Neural progenitor cell (in vitro differentiated cells): ENCODE measurements around the gene PXDC1. TPM values are rescaled to one million over a fixed set of nuclear protein-coding genes. Genes with fewer than 3 reads are reported as not detected.

Experiments used
- DNase-seq: peaks from one replicate; pipeline ENCODE4 v3.0.0-alpha.2; 2016; ENCODE audit warnings: low spot score
- H2AFZ ChIP-seq: fragments of 200-600 bp; sonication (generic); replicated peaks from 2 replicates; pipeline ENCODE4 v1.6.1; 2016; ENCODE audit warnings: antibody characterized with exemption
- H3F3A ChIP-seq: fragments of 200-600 bp; sonication (generic); 2 replicates; pipeline ENCODE4 v1.6.1; 2016; ENCODE audit warnings: antibody characterized with exemption, low read depth
- H3K27ac ChIP-seq: fragments of 200-600 bp; sonication (generic); 2 replicates; pipeline ENCODE4 v1.5.1; 2016; ENCODE audit warnings: mild to moderate bottlenecking
- H3K27me3 ChIP-seq: fragments of 200-600 bp; sonication (generic); 2 replicates; pipeline ENCODE4 v1.6.1; 2016; ENCODE audit warnings: mild to moderate bottlenecking, moderate library complexity
- H3K36me3 ChIP-seq: fragments of 200-600 bp; sonication (generic); 2 replicates; pipeline ENCODE4 v1.5.1; 2016
- H3K4me1 ChIP-seq: fragments of 200-600 bp; sonication (generic); 2 replicates; pipeline ENCODE4 v1.6.1; 2016; ENCODE audit warnings: mixed run types
- H3K4me2 ChIP-seq: fragments of 200-600 bp; sonication (generic); 2 replicates; pipeline ENCODE4 v1.6.1; 2016
- H3K4me3 ChIP-seq: fragments of 200-600 bp; sonication (generic); 2 replicates; pipeline ENCODE4 v1.5.1; 2016
- H3K79me2 ChIP-seq: fragments of 200-600 bp; sonication (generic); 2 replicates; pipeline ENCODE4 v1.6.1; 2016; ENCODE audit warnings: low read depth
- H3K9ac ChIP-seq: fragments of 200-600 bp; sonication (generic); 2 replicates; pipeline ENCODE4 v1.6.1; 2016
- H3K9me3 ChIP-seq: fragments of 200-600 bp; sonication (generic); 2 replicates; pipeline ENCODE4 v1.5.1; 2016; ENCODE audit warnings: low read depth
- H4K20me1 ChIP-seq: fragments of 200-600 bp; sonication (generic); 2 replicates; pipeline ENCODE4 v1.6.1; 2016; ENCODE audit warnings: low read depth
- H3K27ac Mint-ChIP-seq: 3 replicates; pipeline ENCODE4 v1.8.0; 2021; ENCODE audit warnings: mixed read lengths
- H3K27me3 Mint-ChIP-seq: 2 replicates; pipeline ENCODE4 v1.8.0; 2022; ENCODE audit warnings: low read depth, mild to moderate bottlenecking, inconsistent platforms, moderate library complexity, mixed read lengths; ENCODE audit not compliant: insufficient read depth
- H3K36me3 Mint-ChIP-seq: 3 replicates; pipeline ENCODE4 v1.8.0; 2021; ENCODE audit warnings: mixed read lengths
- H3K4me1 Mint-ChIP-seq: 3 replicates; pipeline ENCODE4 v1.8.0; 2021; ENCODE audit warnings: mixed read lengths
- H3K4me3 Mint-ChIP-seq: 3 replicates; pipeline ENCODE4 v1.8.0; 2021; ENCODE audit warnings: mild to moderate bottlenecking, moderate library complexity, mixed read lengths
- H3K9me3 Mint-ChIP-seq: 3 replicates; pipeline ENCODE4 v1.8.0; 2020; ENCODE audit warnings: mixed read lengths
- EZH2 ChIP-seq: fragments of 200-600 bp; sonication (generic); IDR thresholded peaks from 2 replicates; pipeline ENCODE4 v1.6.1; 2017; ENCODE audit warnings: antibody characterized with exemption, mild to moderate bottlenecking, moderate library complexity
- EZH2phosphoT487 ChIP-seq: fragments of 200-600 bp; sonication (generic); IDR thresholded peaks from 2 replicates; pipeline ENCODE4 v1.6.1; 2017; ENCODE audit warnings: antibody characterized with exemption
- total RNA-seq: library from RNA; depleted of rRNA; stranded (reverse); fragments of >200 nt; gene quantifications from 2 replicates; pipeline ENCODE4 v1.2.3, GENCODE V29; 2015; ENCODE audit warnings: low replicate concordance
- TF ChIP-seq, protein P1 (sequence below): fragments of 200-600 bp; sonication (generic); IDR thresholded peaks from 2 replicates; pipeline ENCODE4 v1.5.1; 2017; ENCODE audit warnings: antibody characterized with exemption, mild to moderate bottlenecking

PXDC1 gene
- total RNA-seq, 1 donor from 2014 or later: 2.0 TPM

DNA sequence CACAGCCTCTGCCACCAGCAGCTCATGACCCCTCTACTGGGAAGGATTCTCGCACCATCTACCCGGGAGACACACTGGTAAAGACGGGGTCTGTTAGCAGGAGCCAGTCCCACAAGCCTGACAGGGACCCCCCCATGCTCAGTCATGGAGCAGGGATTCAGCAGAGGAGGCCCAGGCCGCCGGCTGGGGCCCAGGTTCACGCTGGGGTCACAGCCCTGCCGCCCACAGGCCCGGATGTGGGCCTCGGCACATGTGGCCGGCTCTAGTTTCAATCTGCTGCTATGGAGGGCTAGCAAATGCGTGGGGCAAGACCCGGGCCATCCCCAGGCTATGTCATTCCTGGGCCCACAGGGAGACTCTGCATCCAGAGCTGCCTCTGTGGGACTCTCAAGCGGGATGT, 25.1 kb downstream of the PXDC1 start:
- Histone ChIP-seq H3F3A (peaks cover 6% of the 10 kb centered on the region), H3K36me3 (no peaks in the 10 kb centered on the region), H3K9ac (no peak overlapping the region), H3K4me1 (peaks cover 7% of the 10 kb centered on the region), H3K27ac (no peak overlapping the region), H3K79me2 (no peaks in the 10 kb centered on the region), H3K27me3 (no peaks in the 10 kb centered on the region), H3K9me3 (no peaks in the 10 kb centered on the region), H3K4me3 (no peak overlapping the region), H4K20me1 (no peaks in the 10 kb centered on the region), H3K4me2 (no peak overlapping the region), H2AFZ (no peak overlapping the region)
- TF ChIP-seq EZH2 (no peak), EZH2phosphoT487 (no peak)
- TF ChIP-seq, protein P1, sequence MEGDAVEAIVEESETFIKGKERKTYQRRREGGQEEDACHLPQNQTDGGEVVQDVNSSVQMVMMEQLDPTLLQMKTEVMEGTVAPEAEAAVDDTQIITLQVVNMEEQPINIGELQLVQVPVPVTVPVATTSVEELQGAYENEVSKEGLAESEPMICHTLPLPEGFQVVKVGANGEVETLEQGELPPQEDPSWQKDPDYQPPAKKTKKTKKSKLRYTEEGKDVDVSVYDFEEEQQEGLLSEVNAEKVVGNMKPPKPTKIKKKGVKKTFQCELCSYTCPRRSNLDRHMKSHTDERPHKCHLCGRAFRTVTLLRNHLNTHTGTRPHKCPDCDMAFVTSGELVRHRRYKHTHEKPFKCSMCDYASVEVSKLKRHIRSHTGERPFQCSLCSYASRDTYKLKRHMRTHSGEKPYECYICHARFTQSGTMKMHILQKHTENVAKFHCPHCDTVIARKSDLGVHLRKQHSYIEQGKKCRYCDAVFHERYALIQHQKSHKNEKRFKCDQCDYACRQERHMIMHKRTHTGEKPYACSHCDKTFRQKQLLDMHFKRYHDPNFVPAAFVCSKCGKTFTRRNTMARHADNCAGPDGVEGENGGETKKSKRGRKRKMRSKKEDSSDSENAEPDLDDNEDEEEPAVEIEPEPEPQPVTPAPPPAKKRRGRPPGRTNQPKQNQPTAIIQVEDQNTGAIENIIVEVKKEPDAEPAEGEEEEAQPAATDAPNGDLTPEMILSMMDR: no peak
- Mint-ChIP-seq H3K27me3 (peaks cover 2% of the 10 kb centered on the region), H3K36me3 (peaks cover 4% of the 10 kb centered on the region), H3K4me3 (no peak overlapping the region), H3K4me1 (peaks cover 38% of the 10 kb centered on the region), H3K27ac (no peak overlapping the region), H3K9me3 (no peaks in the 10 kb centered on the region)
- no peak for DNase-seq

DNA sequence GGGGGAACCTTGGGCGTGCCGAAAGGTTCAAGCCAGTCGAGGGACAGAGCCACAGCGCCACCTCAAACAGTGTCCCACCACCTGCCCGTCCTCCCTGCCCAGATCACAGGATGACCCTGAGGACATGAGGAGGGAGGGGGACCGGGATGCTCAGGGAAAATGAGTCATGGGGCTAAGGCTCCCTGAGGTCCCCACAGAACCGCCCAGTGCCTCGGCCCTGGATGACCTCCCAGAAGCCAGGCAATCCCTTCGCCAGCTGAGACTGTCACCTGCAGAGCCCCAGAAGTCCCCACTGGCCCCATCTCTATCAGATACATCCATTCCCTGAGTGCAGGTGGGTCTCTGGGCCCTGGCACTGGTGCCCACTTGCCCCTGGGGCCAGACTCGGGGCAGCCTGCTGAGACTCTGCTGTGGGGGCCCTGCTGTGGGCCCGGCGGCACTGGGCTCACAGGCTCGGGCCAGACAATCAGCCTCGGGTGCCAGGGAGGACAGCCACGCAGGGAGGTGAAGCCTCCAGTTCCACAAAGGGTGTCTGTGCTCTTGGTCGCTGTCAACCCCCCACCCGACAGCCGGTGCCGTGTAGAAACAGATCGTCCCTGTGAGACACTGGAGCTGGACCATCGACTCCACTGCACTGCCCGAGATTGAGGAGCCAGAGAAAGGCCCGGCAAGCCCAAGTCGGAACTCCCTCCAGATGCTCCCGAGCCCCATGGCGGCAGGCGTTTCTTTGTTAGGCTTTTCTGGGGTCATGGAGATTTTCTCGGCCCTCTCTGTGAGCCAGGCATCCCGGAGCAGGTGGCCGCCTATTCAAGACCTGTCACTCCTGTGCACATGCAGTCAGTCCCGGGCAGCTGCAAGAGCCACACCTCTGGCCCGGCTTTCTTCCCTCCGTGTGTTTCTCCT, 26.1 kb downstream of the PXDC1 start:
- H3K4me3 ChIP-seq: no peak overlapping the region
- H3F3A ChIP-seq: peaks cover 6% of the 10 kb centered on the region
- H3K27me3 Mint-ChIP-seq: peaks cover 2% of the 10 kb centered on the region
- no peaks in the 10 kb centered on the region for H3K36me3 ChIP-seq
- no peak overlapping the region for H2AFZ ChIP-seq
- H3K4me1 Mint-ChIP-seq: peaks cover 36% of the 10 kb centered on the region
- no peak overlapping the region for H3K4me2 ChIP-seq
- TF ChIP-seq EZH2: no peak
- no peak for TF ChIP-seq EZH2phosphoT487
- TF ChIP-seq, protein P1: no peak
- H3K9me3 ChIP-seq: no peaks in the 10 kb centered on the region
- no peaks in the 10 kb centered on the region for H4K20me1 ChIP-seq
- H3K27me3 ChIP-seq: no peaks in the 10 kb centered on the region
- no peaks in the 10 kb centered on the region for H3K79me2 ChIP-seq
- no peak overlapping the region for H3K27ac ChIP-seq
- peak; percentile 50 for DNase-seq
- H3K9me3 Mint-ChIP-seq: no peaks in the 10 kb centered on the region
- no peak overlapping the region for H3K9ac ChIP-seq
- peaks cover 4% of the 10 kb centered on the region for H3K36me3 Mint-ChIP-seq
- H3K27ac Mint-ChIP-seq: peak overlapping the region; percentile 79
- no peak overlapping the region for H3K4me3 Mint-ChIP-seq
- peaks cover 7% of the 10 kb centered on the region for H3K4me1 ChIP-seq

DNA sequence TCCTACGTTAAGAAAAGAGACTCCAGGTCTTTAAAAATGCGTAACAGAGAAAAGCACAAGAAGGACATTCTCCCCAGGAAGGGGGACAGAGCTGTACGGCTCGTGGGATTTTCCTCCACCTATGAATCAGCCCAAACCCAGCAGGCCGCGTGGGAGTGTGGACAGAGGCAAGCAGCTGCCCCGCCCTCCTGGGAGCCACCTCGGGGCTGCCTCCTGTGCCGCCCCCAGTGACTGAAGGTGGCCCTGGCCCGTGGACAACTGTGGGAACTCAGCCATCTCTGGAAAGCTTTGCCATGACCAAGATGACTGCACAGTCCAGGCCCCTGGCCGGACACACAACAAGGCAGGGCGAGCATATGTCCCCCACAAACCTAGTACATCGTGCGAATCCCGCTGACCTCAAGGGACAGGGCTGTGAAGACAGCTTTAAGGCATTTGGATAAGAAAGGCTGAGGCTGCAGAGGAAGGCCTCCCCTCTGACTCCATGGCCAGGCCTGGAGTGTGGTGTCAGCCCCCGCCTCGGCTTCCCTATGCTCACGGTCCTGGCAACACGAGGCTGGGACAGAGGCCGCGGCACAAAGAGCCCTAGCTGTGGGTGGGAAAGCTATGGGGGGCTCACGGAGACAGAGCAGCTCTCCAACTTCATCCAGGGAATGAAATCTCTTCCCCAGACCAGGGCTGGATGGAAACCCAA, 26.9 kb downstream of the PXDC1 start:
- H3K36me3 Mint-ChIP-seq: peaks cover 4% of the 10 kb centered on the region
- peaks cover 41% of the 10 kb centered on the region for H3K4me1 Mint-ChIP-seq
- Histone ChIP-seq H2AFZ (no peak overlapping the region), H3K27me3 (no peaks in the 10 kb centered on the region), H3K4me2 (no peak overlapping the region), H3K9me3 (no peaks in the 10 kb centered on the region), H3K4me3 (no peak overlapping the region), H3K4me1 (peaks cover 7% of the 10 kb centered on the region), H3K36me3 (no peaks in the 10 kb centered on the region), H3K79me2 (no peaks in the 10 kb centered on the region), H4K20me1 (no peaks in the 10 kb centered on the region), H3F3A (peaks cover 6% of the 10 kb centered on the region), H3K27ac (no peak overlapping the region), H3K9ac (no peak overlapping the region)
- DNase-seq: no peak
- no peaks in the 10 kb centered on the region for H3K9me3 Mint-ChIP-seq
- TF ChIP-seq EZH2: no peak
- TF ChIP-seq EZH2phosphoT487: no peak
- TF ChIP-seq, protein P1: no peak
- H3K27ac Mint-ChIP-seq: peak overlapping the region; percentile 69
- H3K4me3 Mint-ChIP-seq: no peak overlapping the region
- H3K27me3 Mint-ChIP-seq: peaks cover 2% of the 10 kb centered on the region
